Immature natural killer cell (primary cell): ENCODE results near the gene BPI. TPM values are rescaled to one million over a fixed set of nuclear protein-coding genes. Genes with fewer than 3 reads are reported as not detected.

Source experiments
- DNase-seq, 3 donors: peaks; one replicate each; pipeline ENCODE4 v3.0.0; 2022; ENCODE audit warnings: mixed read lengths in 1 of 3
- H3K27ac Mint-ChIP-seq, 6 donors: one replicate each; pipeline ENCODE4 v1.8.0; 2020; ENCODE audit warnings: mixed read lengths in 6 of 6, mild to moderate bottlenecking in 5 of 6, inconsistent platforms in 4 of 6, moderate library complexity in 3 of 6
- H3K27me3 Mint-ChIP-seq, 3 donors: one replicate each; pipeline ENCODE4 v1.8.0; 2020 to 2021; ENCODE audit warnings: low read depth in 3 of 3, mild to moderate bottlenecking in 3 of 3, mixed read lengths in 3 of 3, moderate library complexity in 3 of 3, inconsistent platforms in 1 of 3
- H3K36me3 Mint-ChIP-seq, 3 donors: one replicate each; pipeline ENCODE4 v1.8.0; 2020; ENCODE audit warnings: mixed read lengths in 3 of 3, inconsistent platforms in 2 of 3, mild to moderate bottlenecking in 2 of 3
- H3K4me1 Mint-ChIP-seq, 2 donors: one replicate each; pipeline ENCODE4 v1.8.0; 2020; ENCODE audit warnings: inconsistent platforms in 2 of 2, mild to moderate bottlenecking in 2 of 2, mixed read lengths in 2 of 2, moderate library complexity in 1 of 2
- H3K4me3 Mint-ChIP-seq, 5 donors: one replicate each; pipeline ENCODE4 v1.8.0; 2020; ENCODE audit warnings: mild to moderate bottlenecking in 5 of 5, mixed read lengths in 5 of 5, inconsistent platforms in 3 of 5, moderate library complexity in 3 of 5
- H3K9me3 Mint-ChIP-seq, 6 donors: one replicate each; pipeline ENCODE4 v1.8.0; 2020; ENCODE audit warnings: mild to moderate bottlenecking in 6 of 6, mixed read lengths in 6 of 6, inconsistent platforms in 4 of 6, moderate library complexity in 3 of 6
- polyA plus RNA-seq, 3 donors: library from polyadenylated mRNA; unstranded; fragments of 300-500 nt; fragmentation: Illumina TruSeq; gene quantifications; one replicate each; pipeline ENCODE4 v1.2.3, GENCODE V29; 2021

Gene BPI
- polyA plus RNA-seq, 3 donors from 2014 or later: not detected

GRCh38 chr20:38284893-38285444 is 19.0 kb upstream of the BPI start:
- no peak overlapping the region for H3K27ac Mint-ChIP-seq
- no peak for DNase-seq
- peaks cover 6 to 8% (median 8%) of the 10 kb centered on the region in 3 donors for H3K27me3 Mint-ChIP-seq
- H3K4me3 Mint-ChIP-seq: no peak overlapping the region
- no peaks in the 10 kb centered on the region for H3K9me3 Mint-ChIP-seq
- no peaks in the 10 kb centered on the region for H3K4me1 Mint-ChIP-seq
- H3K36me3 Mint-ChIP-seq: no peaks in the 10 kb centered on the region

GRCh38 chr20:38286586-38287531 is 17.1 kb upstream of the BPI start:
- no peak overlapping the region for H3K27ac Mint-ChIP-seq
- no peak for DNase-seq

GRCh38 chr20:38290829-38291814 is 12.8 kb upstream of the BPI start:
- Mint-ChIP-seq H3K27ac (no peak overlapping the region), H3K9me3 (no peaks in the 10 kb centered on the region), H3K4me3 (no peak overlapping the region), H3K36me3 (no peaks in the 10 kb centered on the region), H3K27me3 (peaks cover 2 to 24% (median 8%) of the 10 kb centered on the region in 3 donors), H3K4me1 (no peaks in the 10 kb centered on the region)
- no peak for DNase-seq

More at GRCh38 chr20:38286586-38287531, 17.1 kb upstream of the BPI start:
- no peaks in the 10 kb centered on the region for H3K4me1 Mint-ChIP-seq
- no peak overlapping the region for H3K4me3 Mint-ChIP-seq
- H3K27me3 Mint-ChIP-seq: peaks cover 6 to 18% (median 8%) of the 10 kb centered on the region in 3 donors
- H3K9me3 Mint-ChIP-seq: no peaks in the 10 kb centered on the region
- H3K36me3 Mint-ChIP-seq: no peaks in the 10 kb centered on the region

- H3K36me3 Mint-ChIP-seq: no peaks in the 10 kb centered on the region
- H3K4me1 Mint-ChIP-seq: no peaks in the 10 kb centered on the region
- H3K27me3 Mint-ChIP-seq: peaks cover 2 to 26% (median 8%) of the 10 kb centered on the region in 3 donors
These were observed 12.0 kb upstream of the BPI start for GRCh38 chr20:38291966-38292365.

GRCh38 chr20:38293491-38294065 is 10.4 kb upstream of the BPI start:
- H3K36me3 Mint-ChIP-seq: no peaks in the 10 kb centered on the region
- H3K27ac Mint-ChIP-seq: no peak overlapping the region
- H3K27me3 Mint-ChIP-seq: peaks cover 0 to 23% (median 4%) of the 10 kb centered on the region in 3 donors

More at GRCh38 chr20:38291966-38292365, 12.0 kb upstream of the BPI start:
- no peak overlapping the region for H3K27ac Mint-ChIP-seq
- H3K4me3 Mint-ChIP-seq: no peak overlapping the region
- H3K9me3 Mint-ChIP-seq: no peaks in the 10 kb centered on the region
- no peak for DNase-seq

GRCh38 chr20:38294076-38294591 is 9.8 kb upstream of the BPI start:
- Mint-ChIP-seq H3K27ac (no peak overlapping the region), H3K9me3 (no peaks in the 10 kb centered on the region), H3K4me3 (no peak overlapping the region), H3K36me3 (no peaks in the 10 kb centered on the region), H3K27me3 (peaks cover 2 to 23% (median 3%) of the 10 kb centered on the region in 3 donors), H3K4me1 (no peaks in the 10 kb centered on the region)
- DNase-seq: no peak

More at GRCh38 chr20:38293491-38294065, 10.4 kb upstream of the BPI start:
- no peak for DNase-seq
- no peaks in the 10 kb centered on the region for H3K9me3 Mint-ChIP-seq
- H3K4me1 Mint-ChIP-seq: no peaks in the 10 kb centered on the region
- H3K4me3 Mint-ChIP-seq: no peak overlapping the region

- DNase-seq: no peak
These were observed 8.1 kb upstream of the BPI start for GRCh38 chr20:38295811-38296210.

GRCh38 chr20:38296433-38296832 is 7.5 kb upstream of the BPI start:
- Mint-ChIP-seq H3K27me3 (peaks cover 5 to 9% (median 7%) of the 10 kb centered on the region in 3 donors), H3K4me3 (no peak overlapping the region), H3K36me3 (no peaks in the 10 kb centered on the region), H3K9me3 (no peaks in the 10 kb centered on the region), H3K4me1 (no peaks in the 10 kb centered on the region), H3K27ac (no peak overlapping the region)
- no peak for DNase-seq

More at GRCh38 chr20:38295811-38296210, 8.1 kb upstream of the BPI start:
- Mint-ChIP-seq H3K27ac (no peak overlapping the region), H3K4me1 (no peaks in the 10 kb centered on the region), H3K9me3 (no peaks in the 10 kb centered on the region), H3K4me3 (no peak overlapping the region), H3K36me3 (no peaks in the 10 kb centered on the region), H3K27me3 (peaks cover 2 to 16% (median 5%) of the 10 kb centered on the region in 3 donors)

GRCh38 chr20:38297916-38298674 is 5.9 kb upstream of the BPI start:
- Mint-ChIP-seq H3K4me1 (peaks cover 0 to 3% of the 10 kb centered on the region in 2 donors), H3K4me3 (no peak overlapping the region), H3K27ac (no peak overlapping the region), H3K36me3 (no peaks in the 10 kb centered on the region), H3K9me3 (no peaks in the 10 kb centered on the region), H3K27me3 (peaks cover 5 to 8% (median 8%) of the 10 kb centered on the region in 3 donors)
- DNase-seq: no peak

GRCh38 chr20:38298768-38299288 is 5.1 kb upstream of the BPI start:
- Mint-ChIP-seq H3K27me3 (peaks cover 5 to 10% (median 8%) of the 10 kb centered on the region in 3 donors), H3K9me3 (no peaks in the 10 kb centered on the region), H3K36me3 (no peaks in the 10 kb centered on the region), H3K27ac (no peak overlapping the region), H3K4me1 (peaks cover 6 to 10% of the 10 kb centered on the region in 2 donors), H3K4me3 (no peak overlapping the region)
- no peak for DNase-seq

GRCh38 chr20:38299963-38300362 is 4.0 kb upstream of the BPI start:
- Mint-ChIP-seq H3K9me3 (no peaks in the 10 kb centered on the region), H3K4me1 (peaks cover 17 to 21% of the 10 kb centered on the region in 2 donors), H3K27me3 (peaks cover 5 to 10% (median 6%) of the 10 kb centered on the region in 3 donors), H3K4me3 (no peak overlapping the region), H3K27ac (no peak overlapping the region), H3K36me3 (no peaks in the 10 kb centered on the region)
- no peak for DNase-seq

GRCh38 chr20:38300438-38300837 is 3.5 kb upstream of the BPI start:
- Mint-ChIP-seq H3K4me3 (no peak overlapping the region), H3K27ac (no peak overlapping the region), H3K4me1 (peaks cover 17 to 22% of the 10 kb centered on the region in 2 donors), H3K9me3 (no peaks in the 10 kb centered on the region), H3K36me3 (no peaks in the 10 kb centered on the region), H3K27me3 (peaks cover 3 to 10% (median 5%) of the 10 kb centered on the region in 3 donors)
- DNase-seq: no peak
